ENCODE data around the gene KCNQ1.

The KCNQ1 gene

GRCh38 chr11:2791521-2792380 is 346.9 kb downstream of the KCNQ1 start:
- no peak overlapping the region for H3K4me3 ChIP-seq (ENCODE audit: low read depth, low read length)
- TF ChIP-seq CTCF (IDR thresholded peaks at IDR 0.05; ENCODE audit: low read depth, low read length) = no peak

- no peak overlapping the region for H3K4me3 ChIP-seq (ENCODE audit: low read depth, low read length)
- no peak for TF ChIP-seq CTCF (IDR thresholded peaks at IDR 0.05; ENCODE audit: low read depth, low read length)
These were observed 347.8 kb downstream of the KCNQ1 start for GRCh38 chr11:2792381-2793250.

- H3K4me3 ChIP-seq (ENCODE audit: low read depth, low read length) = no peak overlapping the region
- no peak for TF ChIP-seq CTCF (IDR thresholded peaks at IDR 0.05; ENCODE audit: low read depth, low read length)
These were observed 348.9 kb downstream of the KCNQ1 start for GRCh38 chr11:2793701-2794045.

- no peak for TF ChIP-seq CTCF (IDR thresholded peaks at IDR 0.05; ENCODE audit: low read depth, low read length)
- no peak overlapping the region for H3K4me3 ChIP-seq (ENCODE audit: low read depth, low read length)
These were observed 349.5 kb downstream of the KCNQ1 start for GRCh38 chr11:2794046-2794967.

GRCh38 chr11:2794968-2795322 is 350.1 kb downstream of the KCNQ1 start:
- TF ChIP-seq CTCF (IDR thresholded peaks at IDR 0.05; ENCODE audit: low read depth, low read length) = no peak
- H3K4me3 ChIP-seq (ENCODE audit: low read depth, low read length) = no peak overlapping the region

GRCh38 chr11:2795491-2795991 is 350.7 kb downstream of the KCNQ1 start:
- no peak for TF ChIP-seq CTCF (IDR thresholded peaks at IDR 0.05; ENCODE audit: low read depth, low read length)
- H3K4me3 ChIP-seq (ENCODE audit: low read depth, low read length) = no peak overlapping the region
